HT-29 (cell line): ENCODE measurements around the gene ADAM30. TPM values are rescaled to one million over a fixed set of nuclear protein-coding genes. Genes with fewer than 3 reads are reported as not detected.

ENCODE experiments used
- DNase-seq: peaks from one replicate; pipeline ENCODE4 v3.0.0-alpha.2; 2015; ENCODE audit warnings: low spot score
- total RNA-seq: library from RNA; depleted of rRNA; stranded (reverse); fragments of >200 nt; shearing (Covaris generic); gene quantifications from 2 replicates; pipeline ENCODE4 v1.2.3, GENCODE V29; 2014; rRNA removed

ADAM30 gene
- total RNA-seq = not detected in 2 replicates

DNA sequence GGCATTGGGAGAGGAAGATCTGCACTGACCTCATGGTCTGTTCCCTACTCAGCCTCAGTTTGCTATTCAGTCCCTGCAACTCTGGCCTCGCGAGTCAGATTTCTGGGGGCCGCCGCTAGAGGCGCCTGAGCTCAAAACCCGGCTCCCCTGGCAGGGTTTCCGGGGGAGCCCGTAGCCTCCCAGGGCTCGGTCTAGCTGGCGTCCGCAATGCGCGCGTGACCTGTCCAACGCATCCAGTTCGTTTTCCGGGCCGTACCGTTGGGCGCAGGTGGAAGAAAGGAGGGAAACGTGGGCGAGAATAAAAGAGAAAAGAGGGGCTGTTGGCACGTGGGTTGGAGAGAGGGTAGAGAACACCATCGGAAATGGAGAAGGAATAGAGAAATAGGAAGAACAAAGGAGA lies at the start of gene ADAM30:
TSS of gene ADAM30 (minus strand) at position 213 of the 400 bp plus-strand sequence. CDS start at position 34, 179 bp downstream.
- DNase-seq = no peak

DNA sequence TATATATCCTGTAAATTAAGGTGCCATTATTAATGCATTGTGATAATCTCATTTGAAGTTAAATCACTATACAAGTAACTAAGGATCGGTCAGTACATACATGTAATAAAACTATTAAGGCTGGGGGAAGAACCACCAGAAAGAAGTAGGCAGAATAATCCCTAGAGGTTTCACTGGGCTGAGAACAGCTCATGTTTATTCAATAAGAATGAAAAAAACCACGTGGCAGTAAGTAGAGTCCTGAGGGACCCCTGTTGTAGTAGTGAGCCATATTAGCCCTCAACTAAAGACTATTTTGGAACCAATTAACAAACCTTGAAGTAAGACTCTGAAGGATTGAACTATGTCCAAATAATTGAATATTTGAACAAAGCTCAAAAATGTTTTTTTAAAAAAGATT lies 46.9 kb upstream of the ADAM30 start:
- no peak for DNase-seq

DNA sequence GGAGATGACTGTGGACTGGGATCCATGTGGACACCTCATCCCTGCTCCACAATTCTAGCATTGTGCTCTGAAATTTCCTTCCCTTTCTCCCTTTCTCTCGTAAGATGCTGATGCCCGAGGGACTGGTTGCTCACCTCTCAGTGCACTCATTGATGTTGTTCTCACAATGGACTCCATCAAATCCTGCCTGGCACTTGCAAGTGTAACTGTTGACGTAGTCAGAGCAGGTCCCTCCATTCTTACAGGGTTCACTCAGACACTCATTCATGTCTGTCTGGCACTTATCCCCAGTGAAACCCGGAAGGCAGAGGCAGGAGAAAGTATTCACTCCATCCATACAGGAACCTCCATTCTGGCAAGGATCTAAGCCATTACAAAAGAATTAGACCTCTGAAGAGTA lies 45.1 kb upstream of the ADAM30 start:
- no peak for DNase-seq

DNA sequence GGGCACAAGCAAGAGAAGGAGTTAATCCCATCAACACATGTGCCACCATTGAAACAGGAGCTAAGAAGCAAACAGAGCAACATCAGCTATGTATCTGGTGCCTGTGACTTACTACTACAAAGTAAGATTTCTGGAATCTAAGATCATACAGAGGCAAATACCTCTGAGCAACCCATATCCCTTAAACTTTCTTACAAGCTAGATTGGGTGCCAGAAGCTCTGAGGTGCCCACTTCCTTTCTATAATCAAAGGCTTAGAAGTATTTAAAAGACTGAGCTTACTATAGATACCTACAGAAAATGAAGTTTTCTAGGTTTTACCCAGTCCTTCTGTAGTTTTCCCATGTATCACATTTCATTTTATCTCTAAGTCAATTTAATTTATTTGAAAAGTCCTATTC lies 44.4 kb upstream of the ADAM30 start:
- no peak for DNase-seq

DNA sequence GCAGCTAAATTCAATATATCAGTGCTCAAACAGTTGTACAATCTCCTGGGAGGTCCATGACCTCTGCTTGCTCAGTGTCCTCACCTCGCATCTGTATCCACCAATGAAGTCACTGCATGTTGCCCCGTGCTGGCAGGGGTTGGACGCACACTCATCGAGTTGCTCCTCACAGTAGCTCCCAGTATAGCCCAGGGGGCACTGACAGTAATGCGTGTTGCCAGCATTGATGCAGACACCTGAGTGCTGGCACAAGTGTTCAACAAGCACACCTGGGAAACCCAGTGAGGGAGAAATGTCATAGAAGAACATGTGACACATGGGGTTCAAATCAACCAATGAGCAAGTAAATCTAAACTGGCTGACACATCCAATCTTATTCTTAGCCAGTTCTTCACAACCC lies 40.9 kb upstream of the ADAM30 start:
- no peak for DNase-seq

DNA sequence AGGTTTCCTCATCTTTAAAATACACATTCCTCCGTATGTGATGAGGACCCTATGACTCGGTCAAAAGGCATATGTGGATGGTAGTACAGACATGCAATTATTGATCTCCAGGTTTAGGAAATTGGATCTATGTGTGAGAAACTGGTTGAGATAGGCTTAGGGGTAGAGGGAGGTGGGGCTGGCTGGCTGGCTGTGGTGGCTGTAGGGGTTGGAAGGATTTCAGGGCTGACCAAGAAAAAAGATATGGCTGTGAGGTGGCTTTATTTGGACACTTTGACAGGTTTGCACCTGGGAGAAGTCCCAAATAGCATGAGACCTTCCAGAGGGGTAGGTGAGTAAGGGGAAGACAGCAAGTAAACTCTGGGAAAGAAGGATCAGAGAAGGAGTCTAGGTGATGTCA lies 39.6 kb upstream of the ADAM30 start:
- no peak for DNase-seq

DNA sequence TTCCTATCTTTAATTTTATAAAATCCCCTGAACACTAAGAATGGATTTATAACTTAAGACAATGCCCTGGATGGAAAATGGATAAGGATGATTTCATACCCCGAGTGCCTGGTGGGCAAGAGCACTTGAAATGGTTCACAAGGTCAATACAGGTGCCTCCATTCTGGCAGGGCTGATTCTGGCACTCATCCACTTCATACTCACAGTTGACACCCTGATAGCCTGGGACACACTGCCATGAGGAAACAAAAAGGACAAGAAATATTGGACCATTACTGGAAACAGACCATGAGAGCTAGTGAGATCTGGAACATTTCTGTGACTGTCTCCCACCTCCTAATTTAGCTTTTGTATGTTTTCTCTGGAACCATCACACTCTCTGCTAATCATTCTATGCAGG lies 39.1 kb upstream of the ADAM30 start:
- no peak for DNase-seq

DNA sequence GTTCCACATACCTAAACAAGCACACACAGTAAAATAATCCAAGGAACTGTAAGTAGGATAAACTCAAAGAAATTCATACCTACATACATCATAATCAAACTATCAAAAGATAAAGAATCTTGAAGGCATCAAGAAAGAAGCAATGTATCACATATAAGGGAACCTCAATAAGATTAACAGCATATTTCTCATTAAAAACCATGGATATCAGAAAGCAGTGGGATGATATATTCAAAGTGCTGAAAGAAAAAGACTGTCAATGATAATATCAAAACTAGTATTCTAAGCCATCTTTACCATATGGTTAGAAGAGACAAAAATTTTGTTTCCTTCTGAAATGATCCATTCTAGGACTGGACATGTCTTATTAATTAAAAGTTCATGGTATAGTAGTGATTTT lies 37.1 kb upstream of the ADAM30 start:
- no peak for DNase-seq

DNA sequence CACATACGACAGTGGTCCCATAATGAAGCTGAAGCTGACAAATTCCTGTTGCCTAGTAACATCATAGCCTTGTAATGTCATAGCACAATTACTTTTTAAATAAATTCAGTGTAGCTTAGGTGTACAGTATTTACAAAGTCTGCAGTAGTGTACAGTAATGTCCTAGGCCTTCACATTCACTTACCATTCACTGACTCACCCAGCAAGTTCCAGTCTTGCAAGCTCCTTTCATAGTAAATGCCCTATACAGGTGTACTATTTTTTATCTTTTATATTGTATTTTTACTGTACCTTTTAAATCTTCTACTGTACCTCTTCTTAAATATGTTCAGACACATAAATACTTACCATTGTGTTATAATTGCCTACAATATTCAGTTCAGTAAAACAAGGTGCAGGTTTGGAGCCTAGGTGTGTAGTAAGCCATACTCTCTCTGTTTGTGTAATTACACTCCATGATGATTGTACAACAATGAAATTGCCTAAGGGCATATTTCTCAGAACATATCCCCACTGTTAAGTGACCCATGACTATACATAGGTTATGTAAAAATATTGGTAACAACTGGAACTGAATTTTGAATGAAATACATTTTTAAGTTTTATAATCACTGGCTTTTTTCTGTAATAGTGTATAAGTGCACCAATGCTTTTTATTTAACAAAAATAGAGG lies 33.5 kb upstream of the ADAM30 start:
- DNase-seq = no peak

DNA sequence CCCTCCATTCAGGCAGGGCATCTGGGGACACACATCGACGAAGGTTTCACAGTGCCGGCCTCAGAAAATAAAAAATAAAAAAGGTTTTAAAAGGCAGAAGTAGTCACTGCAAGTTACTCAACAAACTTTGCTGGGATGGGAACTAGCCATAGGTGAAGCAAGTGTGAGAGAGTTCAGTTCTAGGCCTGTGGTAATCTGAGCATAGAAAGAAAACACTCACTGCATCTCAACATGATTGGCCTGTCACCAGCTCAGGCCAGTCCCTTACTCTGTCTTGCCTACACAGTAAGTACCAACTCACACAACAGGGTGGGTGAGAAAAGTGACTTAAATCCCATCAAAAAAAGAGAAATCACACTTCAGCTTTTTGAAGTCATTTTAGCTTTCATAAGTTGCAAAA lies 30.2 kb upstream of the ADAM30 start:
- DNase-seq = no peak

DNA sequence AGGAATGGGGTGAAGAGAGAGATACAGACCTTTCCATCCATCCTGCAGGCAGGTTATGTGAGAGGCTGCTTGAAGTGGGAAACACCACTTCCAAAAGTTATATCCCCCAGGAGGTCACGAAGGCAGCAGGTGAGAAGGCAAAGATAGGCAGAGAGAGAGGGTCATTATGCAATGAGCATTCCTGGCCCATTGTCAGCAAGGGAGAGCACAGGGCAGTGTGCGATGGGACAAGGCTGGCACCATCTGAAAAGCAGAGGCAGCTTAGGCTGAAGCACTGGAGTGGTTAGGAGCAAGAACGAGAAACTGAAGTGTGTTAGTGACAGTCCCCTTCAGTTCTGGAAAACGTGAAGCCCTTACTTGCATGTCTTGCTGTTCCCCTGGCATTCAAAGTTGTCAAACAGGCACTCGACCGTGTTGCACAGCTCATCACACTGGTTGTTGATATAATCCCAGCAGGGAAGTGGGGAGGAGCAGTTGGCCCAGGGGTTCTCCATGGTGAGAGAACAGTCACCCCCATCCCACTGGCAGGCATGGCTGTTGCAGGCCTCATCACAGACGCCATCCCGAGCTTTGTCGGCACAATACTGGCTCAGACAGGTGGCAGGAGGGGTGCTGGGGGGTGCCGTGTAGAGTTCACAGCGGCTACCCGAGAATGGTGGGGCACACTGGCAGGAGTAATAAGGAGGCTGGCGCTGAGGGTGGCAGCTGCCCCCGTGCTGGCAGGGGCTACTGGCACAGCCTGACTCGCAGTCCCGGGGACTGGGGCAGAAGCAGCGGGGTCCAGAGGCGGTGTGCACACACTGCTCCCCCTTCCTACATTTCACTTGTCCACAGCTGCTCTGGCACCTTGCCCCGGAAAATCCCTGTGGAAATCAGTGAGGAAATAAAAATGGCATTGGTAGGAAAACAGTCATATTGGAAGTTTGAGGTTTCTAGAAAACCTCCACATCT lies 28.9 kb upstream of the ADAM30 start:
- no peak for DNase-seq

DNA sequence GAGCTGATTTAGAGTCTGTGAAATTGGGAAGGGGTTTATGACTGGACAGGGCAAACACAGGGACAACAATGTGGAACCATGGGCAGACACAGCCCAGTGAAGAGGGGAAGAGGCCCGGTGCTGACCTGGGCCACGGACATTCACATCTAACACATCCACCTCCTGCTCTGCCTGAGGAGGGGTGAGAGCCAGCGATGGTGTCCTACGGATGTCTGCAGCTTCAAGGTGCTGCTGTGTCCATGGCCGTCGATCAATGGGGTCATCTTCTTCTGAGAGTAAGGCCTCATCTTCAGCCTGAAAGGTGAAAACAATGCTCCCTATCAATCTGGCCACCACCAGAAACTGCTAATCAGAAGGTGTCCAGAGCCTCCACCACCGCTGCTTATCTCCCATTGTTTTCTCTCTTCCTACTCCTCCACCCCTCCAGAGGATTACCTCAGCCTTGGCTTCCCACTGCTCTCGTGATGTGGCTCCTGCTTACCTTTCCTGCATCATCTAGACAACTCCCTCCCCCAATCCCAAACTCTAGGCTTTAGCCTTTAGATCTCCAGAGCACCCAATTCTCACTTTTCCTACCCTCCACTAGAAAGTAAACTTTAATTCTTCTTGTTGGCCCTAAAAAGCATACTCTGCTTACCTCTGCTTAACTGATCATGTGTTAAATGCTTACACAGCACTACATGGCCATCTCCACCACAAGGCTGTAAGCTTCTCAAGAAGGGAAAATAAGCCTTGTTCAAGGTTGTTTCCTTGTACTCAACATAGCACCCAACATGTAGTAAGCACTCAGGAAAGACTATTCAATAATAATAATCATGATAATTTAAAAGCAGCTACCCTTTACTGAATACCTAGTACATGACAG lies 24.0 kb upstream of the ADAM30 start:
- DNase-seq = no peak

DNA sequence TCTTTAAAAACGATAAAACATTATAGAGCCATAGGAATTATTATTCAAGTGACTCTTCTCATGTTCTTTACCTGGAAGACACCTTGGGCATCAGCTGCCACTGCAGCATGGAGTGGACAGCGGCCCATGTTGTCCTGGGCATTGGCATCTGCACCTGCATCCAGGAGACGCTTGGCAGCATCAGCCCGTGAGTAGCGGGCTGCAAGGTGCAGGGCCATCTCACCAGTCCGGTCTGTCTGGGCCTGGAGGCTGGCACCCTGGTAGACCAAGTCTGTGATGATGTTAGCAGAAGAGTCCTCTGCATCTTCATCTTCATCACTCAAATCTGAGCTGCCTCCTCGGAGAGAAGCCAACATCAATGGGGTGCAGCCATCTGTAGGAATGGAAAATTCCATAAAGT lies 22.9 kb upstream of the ADAM30 start:
- DNase-seq = no peak

DNA sequence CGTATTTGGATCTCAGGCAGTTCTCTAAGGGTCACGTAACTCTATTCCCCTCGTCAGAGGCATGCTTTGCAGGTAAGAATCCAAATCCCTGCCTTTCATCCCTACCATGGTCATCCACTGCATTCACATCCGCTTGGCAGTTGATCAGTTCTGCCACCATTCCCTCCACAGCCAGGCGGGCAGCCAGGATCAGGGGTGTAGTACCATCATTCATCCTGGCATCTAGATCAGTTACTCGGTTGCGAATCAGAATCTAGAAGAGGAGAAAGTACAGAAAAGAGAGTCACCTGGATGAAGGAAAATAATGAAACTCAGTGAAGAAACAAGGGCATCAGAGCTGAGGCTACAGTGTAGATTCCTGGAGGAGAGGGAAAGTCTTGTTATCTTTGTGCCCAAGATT lies 22.0 kb upstream of the ADAM30 start:
- DNase-seq = no peak

DNA sequence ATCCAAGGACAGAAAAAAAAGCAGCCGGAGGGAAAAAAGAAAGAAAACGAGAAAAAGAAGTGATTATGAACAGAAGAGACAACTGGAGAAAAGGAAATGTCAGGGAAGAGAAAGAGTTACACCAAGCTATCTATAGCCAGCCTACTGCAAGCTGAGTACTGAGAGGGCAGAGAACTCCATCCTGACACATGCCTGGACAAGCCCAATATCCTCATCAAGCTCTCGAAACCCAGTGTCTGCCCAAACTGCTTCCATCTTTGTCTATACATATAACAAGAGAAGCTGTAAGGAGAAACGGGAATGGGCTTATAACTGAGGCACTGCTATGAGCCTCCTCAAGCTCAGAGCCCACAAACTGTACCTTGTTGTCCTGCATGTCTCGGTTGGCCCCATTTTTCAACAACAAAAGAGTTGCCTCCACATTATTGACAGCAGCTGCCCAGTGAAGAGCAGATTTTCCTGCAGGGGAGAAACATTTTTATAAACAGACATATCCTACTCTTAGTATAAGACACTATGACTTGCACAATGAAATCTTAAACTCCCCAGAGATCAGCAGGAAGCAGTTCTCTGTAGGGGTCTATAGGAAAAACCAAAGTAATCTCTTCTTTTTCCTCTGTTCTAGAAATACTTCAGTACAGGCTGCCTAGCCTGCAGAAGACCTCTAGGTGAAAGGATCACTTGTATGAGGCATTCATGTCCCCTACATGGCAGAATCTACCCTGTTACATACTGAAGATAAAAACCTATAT lies 21.2 kb upstream of the ADAM30 start:
- DNase-seq = no peak

DNA sequence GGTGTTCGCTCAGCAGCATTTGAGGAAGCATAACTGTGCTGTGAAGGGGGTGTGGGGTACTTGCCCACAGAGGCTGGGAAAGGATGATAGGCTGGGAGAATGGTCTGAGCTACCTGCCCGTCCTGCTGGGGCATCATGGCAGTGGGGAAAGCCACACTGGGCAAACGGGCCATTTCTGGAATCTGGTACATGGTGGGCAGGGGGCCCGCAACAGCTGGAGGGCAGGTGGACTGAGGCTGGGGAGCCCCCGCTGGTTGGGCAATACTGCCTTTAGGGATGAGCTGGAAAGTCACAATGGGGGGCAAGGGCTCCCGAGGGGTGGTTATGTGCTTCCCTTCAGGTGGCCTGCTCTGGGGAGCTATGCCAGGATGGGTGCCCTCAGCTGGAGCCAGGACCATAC lies 19.2 kb upstream of the ADAM30 start:
- no peak for DNase-seq

DNA sequence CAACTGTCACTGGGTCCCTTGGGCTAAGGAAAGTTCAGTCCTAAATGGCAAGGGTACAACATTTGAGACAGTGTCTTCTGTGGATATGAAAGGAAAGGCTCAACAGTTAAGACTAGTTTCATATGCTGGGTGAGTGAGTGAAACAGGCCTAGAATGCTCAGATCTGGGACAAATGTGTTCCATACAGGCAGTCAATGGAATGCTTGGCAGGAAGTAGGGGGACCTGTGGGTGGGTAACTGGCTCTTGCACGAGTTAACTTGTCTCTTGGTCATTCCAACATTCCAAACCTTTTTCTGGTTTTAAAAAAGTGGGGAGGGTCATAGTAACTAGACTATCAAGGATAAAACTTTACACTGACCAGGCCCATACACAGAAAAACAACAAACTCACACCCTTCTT lies 17.8 kb upstream of the ADAM30 start:
- no peak for DNase-seq

DNA sequence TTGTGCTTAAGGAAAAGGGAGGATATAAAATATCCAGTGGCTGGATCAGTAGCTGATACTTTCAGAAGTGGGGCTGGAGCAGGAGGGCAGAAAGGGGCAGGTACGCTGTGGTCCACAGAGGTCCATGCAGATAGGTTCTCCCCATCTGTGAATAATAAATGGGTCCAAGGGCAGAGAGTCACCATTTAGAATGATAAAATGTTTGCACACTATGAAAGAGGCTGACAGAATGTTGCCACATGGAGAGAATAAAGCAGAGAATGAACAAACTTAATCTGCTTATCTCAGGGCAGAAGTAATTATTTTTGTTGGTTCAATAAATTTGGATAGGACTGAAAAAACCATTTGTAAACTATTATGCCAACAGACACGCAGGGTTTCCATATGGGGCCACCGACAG lies 16.6 kb upstream of the ADAM30 start:
- no peak for DNase-seq

DNA sequence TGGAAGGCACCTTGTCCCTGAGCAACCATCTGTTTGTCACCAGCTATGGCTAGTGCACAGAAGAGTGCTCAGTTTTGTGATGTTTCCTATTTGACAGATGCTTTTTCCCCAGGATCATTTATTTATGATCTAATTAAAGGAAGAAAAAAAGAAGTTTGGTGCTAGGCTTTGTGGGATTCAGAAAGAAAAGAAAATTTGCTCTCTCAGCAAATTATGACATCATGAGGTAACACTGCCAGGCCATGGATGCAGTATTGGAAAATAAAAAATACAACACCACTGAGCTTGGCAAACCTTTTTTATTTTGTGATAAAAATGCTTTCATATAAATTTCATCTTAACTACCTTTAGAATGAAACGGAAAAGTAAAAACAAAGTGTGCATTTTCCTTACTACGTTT lies 15.5 kb upstream of the ADAM30 start:
- no peak for DNase-seq

DNA sequence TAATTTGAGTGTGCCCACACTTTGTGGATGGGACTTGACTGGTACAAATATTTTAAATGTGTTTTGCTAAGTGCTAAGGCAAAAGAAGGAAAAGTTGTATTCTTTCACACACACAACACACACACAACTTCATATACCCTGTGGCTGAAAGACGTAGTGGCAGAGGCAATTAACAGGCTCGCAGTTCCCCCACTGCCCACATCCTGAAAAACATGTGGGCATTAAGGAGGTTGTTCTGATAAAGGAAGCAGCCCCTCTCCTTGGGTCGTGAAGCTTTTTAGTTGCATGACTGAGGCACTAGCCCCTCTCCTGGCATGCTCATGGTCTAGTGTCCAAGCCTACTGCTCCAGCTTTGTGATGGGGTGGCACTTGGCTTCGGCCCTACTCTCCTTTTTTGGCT lies 14.3 kb upstream of the ADAM30 start:
- no peak for DNase-seq

DNA sequence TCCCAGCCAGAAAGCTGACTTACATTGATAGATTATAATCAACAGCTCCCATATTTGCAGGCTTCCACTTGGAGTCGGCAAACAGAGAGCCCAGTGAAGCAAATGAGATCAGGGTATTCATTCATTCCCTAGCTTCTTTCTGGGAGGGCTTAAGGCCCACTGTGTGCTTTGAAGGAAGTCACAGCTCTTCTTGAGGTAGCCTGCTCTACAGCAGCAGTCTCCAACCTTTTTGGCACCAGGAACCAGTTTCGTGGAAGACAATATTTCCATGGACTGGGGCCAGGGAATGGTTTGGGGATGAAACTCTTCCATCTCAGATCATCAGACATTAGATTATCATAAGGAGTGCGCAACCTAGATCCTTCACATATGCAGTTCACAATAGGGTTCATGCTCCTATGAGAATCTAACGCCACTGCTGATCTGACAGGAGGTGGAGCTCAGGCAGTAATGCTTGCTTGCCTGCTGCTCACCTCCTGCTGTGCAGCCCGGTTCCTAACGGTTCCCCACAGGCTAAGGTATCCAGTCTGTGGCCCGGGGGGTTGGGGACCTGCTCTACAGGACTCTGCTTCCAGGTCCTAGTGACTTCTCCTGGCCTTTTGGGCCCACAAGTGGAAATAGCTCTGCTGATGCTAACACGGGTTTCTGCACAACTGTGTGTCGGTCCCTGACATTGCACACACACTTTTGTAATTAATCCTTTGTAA lies 13.7 kb upstream of the ADAM30 start:
- DNase-seq = no peak
